Cardiac muscle cell (in vitro differentiated cells and primary cell): ENCODE measurements around the gene STAB2. TPM values are rescaled to one million over a fixed set of nuclear protein-coding genes. Genes with fewer than 3 reads are reported as not detected.

Experiments
- DNase-seq, 2 donors: peaks; one replicate each; pipeline versions ENCODE4 v3.0.0 to v3.0.0-alpha.2; 2010 to 2017; ENCODE audit warnings: low read depth in 1 of 2, low spot score in 1 of 2
- H3K27ac ChIP-seq: fragments of 200-600 bp; sonication (generic); 2 replicates; pipeline ENCODE4 v1.5.1; 2016
- H3K27me3 ChIP-seq: fragments of 200-600 bp; sonication (generic); 2 replicates; pipeline ENCODE4 v1.6.0; 2016; ENCODE audit warnings: control low read depth
- H3K36me3 ChIP-seq: fragments of 200-600 bp; sonication (generic); 2 replicates; pipeline ENCODE4 v1.5.1; 2016; ENCODE audit warnings: control low read depth
- H3K4me1 ChIP-seq: fragments of 200-600 bp; sonication (generic); 2 replicates; pipeline ENCODE4 v1.8.1; 2017; ENCODE audit warnings: low read depth, mild to moderate bottlenecking, mixed run types
- H3K4me3 ChIP-seq: fragments of 200-600 bp; sonication (generic); 2 replicates; pipeline ENCODE4 v1.5.1; 2016; ENCODE audit warnings: mild to moderate bottlenecking
- H3K9me3 ChIP-seq: fragments of 200-600 bp; sonication (generic); 2 replicates; pipeline ENCODE4 v1.5.1; 2017; ENCODE audit warnings: low read depth, mild to moderate bottlenecking, control low read depth
- polyA plus RNA-seq: library from polyadenylated mRNA; unstranded; fragments of >200 nt; fragmentation: Nextera tagmentation; extraction: Ambion mirVana; gene quantifications from 2 replicates; pipeline ENCODE4 v1.2.1, GENCODE V29; 2016
- total RNA-seq: library from RNA; depleted of rRNA; stranded (reverse); fragments of >200 nt; gene quantifications from 2 replicates; pipeline ENCODE4 v1.2.3, GENCODE V29; 2016
- TF ChIP-seq, protein P1 (sequence below): IDR thresholded peaks from 2 replicates; pipeline ENCODE4 v1.5.1; 2012; ENCODE audit warnings: low read depth, mild to moderate bottlenecking, low read length

Gene STAB2
- total and polyA plus RNA-seq, 2 experiments from 2014 or later, result 0.03 TPM; not detected in 1

DNA sequence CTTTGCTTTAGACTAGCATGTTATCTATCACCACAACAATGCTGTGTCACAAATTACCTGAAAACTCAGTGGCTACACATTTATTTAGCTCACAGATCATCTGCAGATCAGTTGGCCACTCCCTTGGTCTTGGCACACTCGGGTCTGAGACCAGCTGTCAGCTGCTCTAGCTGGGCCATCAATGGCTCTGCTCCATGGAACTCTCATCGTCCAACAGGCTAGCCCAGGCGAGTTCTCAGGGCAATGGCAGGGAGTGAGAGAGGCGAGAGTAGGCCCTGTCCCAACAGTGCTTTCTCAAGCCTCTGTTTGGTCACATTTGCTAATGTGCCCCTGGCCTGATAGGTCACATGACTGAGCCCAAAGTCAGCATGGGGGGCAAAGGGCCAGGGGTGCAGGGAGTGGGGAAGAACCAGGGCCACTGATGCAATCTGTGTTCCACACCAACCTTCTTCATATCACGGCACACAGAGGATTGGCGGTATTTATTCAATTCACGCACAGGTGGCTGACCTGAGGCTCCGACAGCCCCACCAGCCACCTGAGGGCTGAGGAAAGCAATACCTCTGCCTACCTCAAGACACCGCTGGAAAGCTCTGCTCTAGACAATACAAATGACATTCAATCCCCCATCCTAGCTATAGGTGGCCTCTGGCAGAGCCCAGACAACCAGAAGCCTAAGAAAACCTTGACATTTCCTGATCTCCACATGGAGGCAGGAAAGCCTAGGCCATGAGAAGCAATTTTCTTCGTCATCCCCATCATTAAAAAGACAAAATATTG is 171.4 kb downstream of the STAB2 start:
- DNase-seq, result no peak

DNA sequence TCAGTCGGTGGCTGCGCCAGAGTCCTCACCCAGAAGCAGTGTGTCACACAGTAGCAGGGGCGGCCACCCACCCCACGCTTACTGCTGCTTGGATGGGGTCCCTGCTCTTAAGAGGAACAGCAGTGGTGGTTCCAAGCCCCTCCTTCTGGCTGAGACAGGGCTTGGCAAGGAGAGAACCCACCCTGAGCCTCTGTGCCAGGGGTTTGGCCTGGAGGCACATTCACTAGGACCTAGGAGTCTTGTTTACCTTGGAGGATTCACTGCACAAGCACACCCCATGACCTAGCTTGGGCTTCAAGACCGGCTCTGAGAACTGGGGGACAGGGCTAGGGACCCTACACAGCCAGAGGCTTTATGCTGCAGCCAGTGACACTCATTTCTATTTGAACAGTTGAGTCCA is 175.4 kb downstream of the STAB2 start:
- TF ChIP-seq, protein P1, sequence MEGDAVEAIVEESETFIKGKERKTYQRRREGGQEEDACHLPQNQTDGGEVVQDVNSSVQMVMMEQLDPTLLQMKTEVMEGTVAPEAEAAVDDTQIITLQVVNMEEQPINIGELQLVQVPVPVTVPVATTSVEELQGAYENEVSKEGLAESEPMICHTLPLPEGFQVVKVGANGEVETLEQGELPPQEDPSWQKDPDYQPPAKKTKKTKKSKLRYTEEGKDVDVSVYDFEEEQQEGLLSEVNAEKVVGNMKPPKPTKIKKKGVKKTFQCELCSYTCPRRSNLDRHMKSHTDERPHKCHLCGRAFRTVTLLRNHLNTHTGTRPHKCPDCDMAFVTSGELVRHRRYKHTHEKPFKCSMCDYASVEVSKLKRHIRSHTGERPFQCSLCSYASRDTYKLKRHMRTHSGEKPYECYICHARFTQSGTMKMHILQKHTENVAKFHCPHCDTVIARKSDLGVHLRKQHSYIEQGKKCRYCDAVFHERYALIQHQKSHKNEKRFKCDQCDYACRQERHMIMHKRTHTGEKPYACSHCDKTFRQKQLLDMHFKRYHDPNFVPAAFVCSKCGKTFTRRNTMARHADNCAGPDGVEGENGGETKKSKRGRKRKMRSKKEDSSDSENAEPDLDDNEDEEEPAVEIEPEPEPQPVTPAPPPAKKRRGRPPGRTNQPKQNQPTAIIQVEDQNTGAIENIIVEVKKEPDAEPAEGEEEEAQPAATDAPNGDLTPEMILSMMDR, result no peak
- no peak overlapping the region for H3K27ac ChIP-seq
- no peaks in the 10 kb centered on the region for H3K27me3 ChIP-seq
- H3K4me3 ChIP-seq, result no peak overlapping the region
- no peak for DNase-seq
- no peaks in the 10 kb centered on the region for H3K4me1 ChIP-seq
- no peaks in the 10 kb centered on the region for H3K9me3 ChIP-seq
- no peaks in the 10 kb centered on the region for H3K36me3 ChIP-seq

More for the DNA sequence above, 171.4 kb downstream of the STAB2 start:
- H3K4me1 ChIP-seq, result no peaks in the 10 kb centered on the region
- H3K27me3 ChIP-seq, result no peaks in the 10 kb centered on the region
- H3K27ac ChIP-seq, result no peak overlapping the region
- no peaks in the 10 kb centered on the region for H3K36me3 ChIP-seq
- TF ChIP-seq, protein P1, result no peak
- no peak overlapping the region for H3K4me3 ChIP-seq
- H3K9me3 ChIP-seq, result no peaks in the 10 kb centered on the region

DNA sequence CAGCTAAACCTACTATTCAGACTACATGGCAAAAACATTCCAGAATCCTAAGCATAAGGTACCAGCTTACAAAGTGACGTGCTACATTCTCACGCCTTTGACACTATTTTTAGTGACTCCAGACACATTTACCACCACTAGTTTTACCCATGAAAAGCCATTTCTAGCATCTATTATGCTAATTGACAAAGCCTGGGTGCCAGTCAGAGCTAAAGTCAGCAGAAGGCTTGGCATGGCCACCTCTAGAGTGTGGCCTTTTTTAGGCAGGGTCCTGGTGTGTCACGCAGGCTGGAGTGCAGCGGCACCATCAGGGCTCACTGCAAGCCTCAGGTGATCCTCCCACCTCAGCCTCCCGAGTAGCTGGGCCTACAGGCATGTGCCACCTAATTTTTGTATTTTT is 178.2 kb downstream of the STAB2 start:
- no peak for DNase-seq
- Histone ChIP-seq H3K27ac (no peak overlapping the region), H3K4me1 (no peaks in the 10 kb centered on the region), H3K4me3 (no peak overlapping the region), H3K27me3 (no peaks in the 10 kb centered on the region), H3K36me3 (no peaks in the 10 kb centered on the region), H3K9me3 (no peaks in the 10 kb centered on the region)
- TF ChIP-seq, protein P1, result no peak

DNA sequence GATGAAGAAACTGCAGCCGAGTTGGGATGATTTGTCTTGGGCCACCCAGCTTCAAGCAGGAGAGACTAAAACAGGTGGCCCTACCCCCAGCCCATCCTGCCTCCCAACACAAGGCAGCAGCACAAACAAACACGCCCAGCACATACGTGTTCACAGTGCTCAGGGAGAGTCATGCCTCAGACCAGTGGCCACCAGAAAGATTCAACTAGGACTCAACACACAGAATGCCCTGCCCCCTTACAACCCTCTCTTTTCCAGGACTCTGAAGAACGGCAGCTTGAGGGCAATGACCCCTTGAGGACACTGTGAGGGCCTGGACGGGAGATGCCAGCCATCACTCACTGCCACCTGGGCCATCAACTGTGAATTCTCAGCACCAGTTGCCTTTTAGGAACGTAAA is 179.0 kb downstream of the STAB2 start:
- Histone ChIP-seq H3K36me3 (no peaks in the 10 kb centered on the region), H3K4me1 (no peaks in the 10 kb centered on the region), H3K27me3 (no peaks in the 10 kb centered on the region), H3K9me3 (no peaks in the 10 kb centered on the region), H3K4me3 (no peak overlapping the region), H3K27ac (no peak overlapping the region)
- DNase-seq, result no peak
- TF ChIP-seq, protein P1, result no peak

DNA sequence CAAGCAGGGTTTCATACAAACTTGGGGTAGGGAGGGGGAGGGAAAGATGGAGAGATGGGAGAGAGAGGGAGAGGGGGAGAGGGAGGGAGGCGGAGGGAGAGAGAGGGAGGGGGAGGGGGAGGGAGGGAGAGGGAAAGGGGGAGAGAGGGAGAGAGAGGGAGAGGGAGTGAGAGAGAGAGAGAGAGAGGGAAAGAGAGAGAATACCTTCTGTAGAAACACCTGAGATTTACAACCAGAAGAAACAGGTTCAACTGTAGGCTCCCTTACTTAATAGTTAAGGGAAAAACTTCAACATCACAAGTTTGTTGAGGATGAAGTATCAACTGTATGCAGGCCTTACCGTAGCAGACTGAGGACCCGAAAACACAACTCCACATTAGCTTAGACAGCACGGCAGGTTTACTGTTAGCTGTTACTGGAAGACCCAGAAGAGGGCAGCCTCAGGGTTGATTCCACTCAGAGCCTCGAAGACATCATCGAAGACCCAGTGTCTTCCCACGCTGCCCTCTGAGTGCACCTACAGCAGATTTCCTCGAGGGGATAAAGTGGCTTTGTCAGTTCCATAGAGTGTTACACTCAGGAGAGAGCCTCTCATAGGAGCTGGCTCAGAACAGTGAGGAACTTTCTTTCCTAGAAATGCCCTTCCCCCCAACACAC is 181.5 kb downstream of the STAB2 start:
- Histone ChIP-seq H3K27me3 (no peaks in the 10 kb centered on the region), H3K4me3 (no peak overlapping the region), H3K27ac (no peak overlapping the region), H3K4me1 (no peaks in the 10 kb centered on the region), H3K36me3 (no peaks in the 10 kb centered on the region), H3K9me3 (no peaks in the 10 kb centered on the region)
- TF ChIP-seq, protein P1, result no peak
- no peak for DNase-seq
